Measurements from ENCODE around the gene FMO1.

Gene FMO1

GRCh38 chr1:171247501-171247900, 793 bp upstream of the FMO1 start:
- no peak for TF ChIP-seq CTCF (IDR thresholded peaks at IDR 0.05)

DNA sequence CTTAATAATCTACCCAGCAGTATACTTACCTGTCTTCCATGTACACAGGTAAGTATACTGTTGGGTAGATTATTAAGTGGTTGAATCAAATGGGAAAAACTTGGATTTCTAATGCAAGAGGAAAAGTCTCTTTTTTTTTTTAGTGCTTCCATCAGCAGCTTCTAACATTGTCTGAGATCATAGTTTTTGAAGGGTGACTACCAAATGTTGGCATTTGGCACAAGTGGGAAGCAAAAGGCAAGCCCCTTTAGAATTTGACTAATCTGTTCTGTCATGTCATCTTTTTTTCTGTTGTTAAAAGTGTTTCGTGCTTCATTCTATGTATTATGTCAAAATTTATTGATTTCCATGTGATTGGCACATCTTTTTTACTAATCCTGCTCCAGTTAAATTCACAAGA, 547 bp downstream of the FMO1 start:
- TF ChIP-seq CTCF (IDR thresholded peaks at IDR 0.05), result no peak

GRCh38 chr1:171250263-171250662, 2.0 kb downstream of the FMO1 start:
- TF ChIP-seq CTCF (IDR thresholded peaks at IDR 0.05), result no peak

- TF ChIP-seq CTCF (IDR thresholded peaks at IDR 0.05), result peak; percentile 86
Observed at GRCh38 chr1:171251042-171251951, 3.0 kb downstream of the FMO1 start.

GRCh38 chr1:171251952-171252300, 3.6 kb downstream of the FMO1 start:
- TF ChIP-seq CTCF (IDR thresholded peaks at IDR 0.05), result no peak

GRCh38 chr1:171252482-171252881, 4.2 kb downstream of the FMO1 start:
- TF ChIP-seq CTCF (IDR thresholded peaks at IDR 0.05), result no peak

GRCh38 chr1:171254859-171255258, 6.6 kb downstream of the FMO1 start:
- no peak for TF ChIP-seq CTCF (IDR thresholded peaks at IDR 0.05)

Data from LNCAP (cell line).